NCI-H1930 (cell line): Measurements from ENCODE around the gene USP15.
"Not testable (repeated sequence)": the region's sequence is repeated elsewhere in the genome, so short reads cannot be mapped to it uniquely, and the experiment has no call there.

Experiments used
- DNase-seq, 2 experiments: peaks; one replicate each; lab custom pipeline; 2025; lab: John Stamatoyannopoulos, UW

USP15 gene

DNA sequence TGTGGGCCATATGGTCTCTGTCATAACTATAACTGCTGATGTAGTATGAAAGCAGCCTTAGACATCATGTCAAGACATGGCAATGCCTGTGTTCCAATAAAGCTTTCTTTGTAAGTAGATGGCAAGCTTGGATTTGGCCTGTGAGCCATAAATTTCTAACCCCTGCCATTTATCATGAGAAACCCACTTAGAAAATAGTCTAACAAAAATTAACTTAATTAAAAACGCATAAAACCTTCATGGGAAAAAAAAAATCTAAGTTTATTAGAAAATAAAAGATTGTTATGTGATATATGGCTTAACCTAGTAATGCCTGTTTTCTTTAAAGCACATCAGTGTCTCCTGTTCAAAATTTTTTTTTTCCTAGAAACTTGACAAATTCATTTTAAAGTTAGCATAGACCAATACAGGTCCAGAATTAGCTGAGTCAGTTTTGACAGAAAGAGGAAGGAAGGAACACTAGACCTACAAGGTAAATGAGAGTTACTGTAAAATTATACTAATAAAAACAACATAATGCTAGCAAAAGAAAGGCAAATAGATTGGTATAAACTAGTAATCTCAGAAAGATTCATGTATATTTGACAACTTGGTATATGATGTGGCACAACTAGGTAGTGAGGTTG, 68.2 kb downstream of the USP15 start:
- no peak for DNase-seq

DNA sequence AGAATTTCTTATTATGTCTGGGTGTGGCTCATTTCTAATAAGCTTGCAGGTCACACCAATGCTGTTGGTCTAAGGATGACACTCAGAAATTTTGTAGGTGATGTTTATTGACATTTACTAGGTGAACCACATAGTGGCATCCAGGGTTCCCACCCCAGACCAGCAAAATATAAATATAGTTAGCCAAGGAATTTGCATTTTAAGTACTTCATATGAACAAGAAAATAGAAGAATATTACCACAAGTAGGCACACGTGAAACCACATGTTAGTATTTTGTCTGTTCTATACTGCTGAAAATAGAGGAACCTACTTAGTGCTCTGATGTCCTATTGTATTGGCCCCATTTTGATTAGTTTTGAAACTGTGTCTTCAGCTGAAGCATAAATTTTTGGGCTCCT, 71.1 kb downstream of the USP15 start:
- no peak for DNase-seq

DNA sequence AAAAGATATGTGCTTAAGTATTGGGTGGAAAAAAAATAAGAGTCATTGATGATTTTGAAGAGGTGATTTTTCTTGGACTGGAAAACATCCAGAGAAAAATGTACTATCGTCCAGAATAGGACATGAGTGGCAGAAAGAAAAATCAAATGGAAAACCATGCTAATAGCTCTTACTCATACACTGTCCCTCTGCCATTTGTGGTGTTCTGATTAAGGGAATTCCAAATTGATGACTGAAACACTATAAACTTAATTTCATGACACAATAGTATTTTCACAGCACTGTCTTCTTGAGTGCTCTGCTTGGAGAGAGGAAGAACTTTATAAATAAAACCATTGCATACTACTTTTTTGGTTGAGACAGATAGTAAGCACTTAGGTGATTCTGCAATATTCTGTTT, 72.4 kb downstream of the USP15 start:
- no peak for DNase-seq

DNA sequence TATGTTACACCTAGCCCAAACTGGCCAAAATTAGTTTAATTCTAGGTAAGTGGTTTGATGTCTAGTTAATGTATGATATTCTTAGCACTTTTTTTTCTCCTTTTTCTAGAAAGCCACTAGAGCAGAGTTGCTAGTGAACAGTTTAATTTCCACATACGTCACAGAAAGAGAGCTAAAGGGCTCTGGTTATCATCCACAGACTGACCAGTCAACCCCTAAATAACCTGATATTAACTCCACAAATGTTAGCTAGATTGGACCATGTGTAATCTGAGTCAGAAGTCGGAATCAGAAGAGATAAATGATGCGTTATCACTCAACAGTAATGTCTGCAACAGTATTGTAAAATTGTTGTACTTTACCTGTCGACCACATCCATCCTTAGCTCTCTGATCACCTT, 74.9 kb downstream of the USP15 start:
- DNase-seq: no peak

DNA sequence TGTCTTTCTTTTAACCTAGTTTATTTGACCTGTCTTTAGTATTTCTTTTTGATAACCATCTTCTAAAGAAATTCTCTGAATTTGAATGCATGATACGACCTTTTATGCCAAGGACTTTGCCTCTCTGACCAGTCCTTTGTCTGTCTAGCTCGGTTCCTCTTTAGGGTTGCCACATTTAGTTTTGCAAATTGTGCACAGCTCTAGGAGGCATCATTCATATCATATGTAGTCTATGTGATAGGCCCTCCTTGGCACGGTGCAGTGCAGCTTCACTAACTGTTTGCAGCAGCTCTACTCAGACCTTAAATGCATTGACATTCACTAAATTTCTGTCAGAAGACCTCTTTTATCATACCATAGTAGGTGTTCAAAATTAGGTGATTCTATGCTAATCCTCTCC, 75.6 kb downstream of the USP15 start:
- no peak for DNase-seq

DNA sequence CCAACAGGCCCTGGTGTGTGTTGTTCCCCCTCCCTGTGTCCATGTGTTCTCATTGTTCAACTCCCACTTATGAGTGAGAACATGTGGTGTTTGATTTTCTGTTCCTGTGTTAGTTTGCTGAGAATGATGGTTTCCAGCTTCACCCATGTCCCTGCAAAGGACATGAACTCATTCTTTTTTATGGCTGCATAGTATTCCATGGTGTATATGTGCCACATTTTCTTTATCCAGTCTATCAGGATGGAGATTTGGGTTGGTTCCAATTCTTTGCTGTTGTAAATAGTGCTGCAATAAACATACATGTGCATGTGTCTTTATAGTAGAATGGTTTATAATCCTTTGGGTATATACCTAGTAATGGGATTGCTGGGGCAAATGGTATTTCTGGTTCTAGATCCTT, 77.4 kb downstream of the USP15 start:
- not testable (repeated sequence) for DNase-seq

DNA sequence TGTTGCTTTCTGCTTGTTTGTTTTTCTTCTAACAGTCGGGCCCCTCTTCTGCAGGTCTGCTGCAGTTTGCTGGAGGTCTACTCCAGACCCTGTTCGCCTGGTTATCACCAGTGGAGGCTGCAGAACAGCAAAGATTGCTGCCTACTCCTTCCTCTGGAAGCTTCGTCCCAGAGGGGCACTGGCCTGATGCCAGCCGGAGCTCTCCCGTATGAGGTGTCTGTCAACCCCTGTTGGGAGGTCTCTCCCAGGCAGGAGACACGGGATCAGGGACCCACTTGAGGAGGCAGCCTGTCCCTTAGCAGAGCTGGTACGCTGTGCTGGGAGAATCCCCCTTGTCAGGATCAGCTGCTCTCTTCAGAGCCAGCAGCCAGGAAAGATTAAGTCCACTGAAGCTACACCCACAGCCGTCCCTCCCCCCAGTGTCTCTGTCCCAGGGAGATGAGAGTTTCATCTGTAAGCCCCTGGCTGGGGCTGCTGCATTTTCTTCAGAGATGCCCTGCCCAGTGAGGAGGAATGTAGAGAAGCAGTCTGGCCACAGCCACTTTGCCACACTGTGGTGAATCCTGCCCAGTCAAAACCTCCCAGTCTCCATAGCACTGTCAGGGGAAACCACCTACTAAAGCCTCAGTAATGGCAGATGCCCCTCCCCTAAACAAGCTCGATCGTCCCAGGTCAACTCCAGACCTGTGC, 82.6 kb downstream of the USP15 start:
- not testable (repeated sequence) for DNase-seq

DNA sequence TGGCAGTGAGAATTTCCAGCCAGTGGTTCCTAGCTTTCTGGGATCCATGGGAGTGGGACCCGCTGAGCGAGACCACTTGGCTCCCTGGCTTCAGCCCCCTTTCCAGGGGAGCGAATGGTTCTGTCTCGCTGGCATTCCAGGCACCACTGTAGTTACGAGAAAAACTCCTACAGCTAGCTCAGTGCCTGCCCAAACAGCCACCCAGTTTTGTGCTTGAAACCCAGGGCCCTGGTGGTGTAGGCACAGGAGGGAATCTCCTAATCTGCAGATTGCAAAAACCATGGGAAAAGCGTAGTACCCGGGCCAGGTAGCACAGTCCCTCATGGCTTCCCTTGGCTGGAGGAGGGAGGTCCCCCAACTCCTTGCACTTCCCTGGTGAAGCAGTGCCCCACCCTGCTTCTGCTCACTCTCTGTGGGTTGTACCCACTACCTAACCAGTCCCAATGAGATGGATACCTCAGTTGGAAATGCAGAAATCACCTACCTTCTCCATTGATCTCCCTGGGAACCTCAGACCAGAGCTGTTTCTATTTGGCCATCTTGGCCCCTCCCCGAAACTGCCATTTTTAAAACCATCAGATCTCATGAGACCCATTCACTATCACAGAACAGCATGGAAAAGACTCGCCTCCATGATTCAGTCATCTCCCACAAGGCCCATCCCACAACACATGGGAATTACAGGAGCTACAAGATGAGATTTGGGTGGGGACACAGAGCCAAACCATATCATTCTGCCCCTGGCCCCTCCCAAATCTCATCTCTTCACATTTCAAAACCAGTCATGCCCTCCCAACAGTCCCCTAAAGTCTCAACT, 83.3 kb downstream of the USP15 start:
- DNase-seq: not testable (repeated sequence)

DNA sequence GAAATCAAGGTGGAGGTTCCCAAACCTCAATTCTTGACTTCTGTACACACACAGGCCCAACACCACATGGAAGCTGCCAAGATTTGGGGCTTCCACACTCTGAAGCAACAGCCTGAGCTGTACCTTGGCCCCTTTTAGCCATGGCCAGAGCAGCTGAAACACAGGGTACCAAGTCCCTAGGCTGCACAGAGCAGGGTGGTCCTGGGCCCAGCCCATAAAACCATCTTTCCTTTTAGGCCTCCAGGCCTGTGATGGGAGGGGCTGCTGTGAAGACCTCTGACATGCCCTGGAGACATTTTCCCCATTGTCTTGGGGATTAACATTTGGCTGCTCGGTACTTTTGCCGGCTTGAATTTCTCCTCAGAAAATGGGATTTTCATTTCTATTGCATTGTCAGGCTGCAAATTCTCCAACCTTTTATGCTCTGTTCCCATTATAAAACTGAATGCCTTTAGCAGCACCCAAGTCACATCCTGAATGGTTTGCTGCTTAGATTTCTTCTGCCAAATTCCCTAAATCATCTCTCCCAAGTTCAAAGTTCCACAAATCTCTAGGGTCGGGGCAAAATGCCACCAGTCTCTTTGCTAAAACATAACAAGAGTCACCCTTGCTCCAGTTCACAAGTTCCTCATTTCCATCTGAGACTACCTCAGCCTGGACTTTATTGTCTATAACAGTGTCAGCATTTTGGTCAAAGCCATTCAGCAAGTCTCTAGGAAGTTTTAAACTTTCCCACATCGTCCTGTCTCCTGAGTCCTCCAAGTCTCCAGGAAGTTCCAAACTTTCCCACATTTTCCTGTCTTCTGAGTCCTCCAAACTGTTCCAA, 84.7 kb downstream of the USP15 start:
- not testable (repeated sequence) for DNase-seq

DNA sequence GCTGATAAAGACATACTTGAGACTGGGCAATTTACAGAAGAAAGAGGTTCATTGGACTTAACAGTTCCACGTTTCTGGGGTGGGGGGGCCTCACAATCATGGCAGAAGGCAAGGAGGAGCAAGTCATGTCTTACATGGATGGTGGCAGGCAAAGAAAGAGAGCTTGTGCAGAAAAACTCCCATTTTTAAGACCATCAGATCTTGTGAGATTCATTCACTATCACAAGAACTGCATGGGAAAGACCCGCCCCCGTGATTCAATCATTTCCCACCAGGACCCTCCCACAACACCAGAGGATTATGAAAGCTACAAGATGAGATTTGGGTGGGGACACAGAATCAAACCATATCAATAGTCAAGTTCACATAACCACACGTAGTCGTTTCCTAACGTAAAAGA, 85.5 kb downstream of the USP15 start:
- DNase-seq: no peak

DNA sequence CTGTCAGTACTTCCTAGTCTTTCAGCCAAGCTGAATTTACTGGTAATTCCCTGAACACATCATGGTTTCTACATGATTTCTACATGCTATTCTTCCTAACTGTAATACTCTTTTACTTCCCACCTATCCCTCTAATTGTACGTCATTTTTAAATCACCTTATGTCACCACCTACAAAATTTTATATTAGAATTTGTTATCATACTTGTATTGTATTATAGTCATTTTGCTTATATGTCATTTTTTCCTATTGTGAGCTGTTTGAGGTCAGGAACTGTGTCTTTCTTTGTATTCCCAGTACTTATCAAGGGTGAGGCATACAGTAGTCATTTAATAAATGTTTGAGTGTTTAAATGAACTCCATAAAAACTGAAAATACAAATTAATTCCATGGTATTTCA, 86.6 kb downstream of the USP15 start:
- no peak for DNase-seq

DNA sequence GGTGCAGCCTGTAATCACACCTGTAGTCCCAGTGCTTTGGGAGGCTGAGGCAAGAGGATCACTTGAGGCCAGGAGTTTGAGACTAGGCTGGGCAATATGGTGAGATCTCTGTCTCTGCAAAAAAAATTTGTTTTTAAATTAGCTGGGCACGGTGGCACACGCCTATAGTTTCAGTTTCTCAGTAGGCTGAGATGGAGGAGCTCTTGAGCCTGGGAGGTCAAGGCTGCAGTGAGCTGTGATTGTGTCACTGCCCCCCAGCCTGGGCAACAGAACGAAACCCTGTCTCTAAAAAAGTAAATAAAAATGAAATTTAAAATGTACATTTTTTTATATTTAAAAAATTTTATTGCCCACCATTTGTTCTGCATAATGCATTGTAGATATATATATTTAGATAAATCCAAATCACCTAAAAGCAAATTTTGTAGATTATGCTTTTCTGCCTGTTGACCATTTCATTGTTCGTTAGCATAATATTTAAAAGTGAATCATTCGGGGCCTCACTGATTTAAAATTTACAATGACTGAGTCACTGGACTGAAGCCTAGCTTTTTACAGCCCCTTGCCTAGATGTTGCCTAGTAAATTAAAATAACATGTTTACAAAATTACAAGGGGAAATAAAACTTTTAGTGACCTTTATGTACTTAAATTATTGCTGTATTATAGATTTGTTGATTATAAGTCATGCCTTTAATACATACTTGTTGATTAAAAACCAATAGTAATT, 87.9 kb downstream of the USP15 start:
- DNase-seq: no peak

DNA sequence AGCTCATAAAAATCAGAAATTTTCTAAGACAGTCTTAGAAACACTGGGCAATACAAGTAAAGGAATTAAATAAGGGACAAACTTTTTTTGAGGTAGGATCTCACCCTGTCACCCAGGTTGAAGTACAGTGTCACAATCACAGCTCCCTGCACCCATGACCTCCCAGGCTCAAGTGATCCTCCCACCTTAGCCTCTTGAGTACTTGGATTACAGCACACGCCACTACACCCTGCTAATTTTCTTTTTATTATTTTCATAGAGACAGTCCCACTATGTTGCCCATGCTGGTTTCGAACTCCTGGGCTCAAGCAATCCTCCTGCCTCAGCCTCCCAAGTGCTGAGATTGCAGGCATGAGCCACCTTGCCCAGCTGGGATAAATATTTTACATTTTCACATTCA, 90.3 kb downstream of the USP15 start:
- no peak for DNase-seq

DNA sequence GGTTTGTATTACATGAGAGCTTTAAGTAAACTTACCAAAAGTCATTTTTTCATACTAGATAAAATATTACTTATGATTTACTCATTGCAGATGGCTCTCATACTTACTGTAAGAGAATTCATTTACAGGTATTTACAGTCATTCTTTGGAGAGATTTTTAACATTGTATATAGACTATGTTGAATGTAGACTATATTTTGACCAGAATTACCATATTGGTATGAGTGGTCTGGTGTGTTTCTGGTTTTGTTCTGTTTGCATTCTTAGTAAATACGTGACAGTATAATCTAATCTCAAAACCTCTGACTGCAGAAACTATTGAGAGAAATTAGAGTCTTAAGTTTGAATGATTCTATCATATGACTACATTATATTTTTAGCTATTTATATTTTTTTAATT, 91.1 kb downstream of the USP15 start:
- no peak for DNase-seq

DNA sequence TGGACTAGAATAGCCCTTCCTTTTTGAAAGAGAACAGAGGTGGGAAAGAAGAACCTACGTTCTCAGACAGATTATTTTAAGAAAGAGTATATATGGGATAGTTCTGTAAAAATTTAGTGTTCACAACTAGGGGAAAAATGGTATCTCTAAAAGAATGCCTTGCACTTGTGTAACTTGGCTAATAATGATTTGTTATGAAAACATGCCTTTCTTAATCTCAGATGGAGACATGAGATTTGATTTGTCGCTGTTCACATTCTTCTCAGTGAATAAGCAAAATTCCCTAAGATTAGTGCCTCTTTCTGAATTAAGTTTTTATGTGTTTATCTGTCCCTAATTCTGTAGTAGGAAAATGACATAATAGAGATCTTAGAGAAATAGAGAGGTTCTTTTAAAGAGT, 100.8 kb downstream of the USP15 start:
- no peak for DNase-seq

DNA sequence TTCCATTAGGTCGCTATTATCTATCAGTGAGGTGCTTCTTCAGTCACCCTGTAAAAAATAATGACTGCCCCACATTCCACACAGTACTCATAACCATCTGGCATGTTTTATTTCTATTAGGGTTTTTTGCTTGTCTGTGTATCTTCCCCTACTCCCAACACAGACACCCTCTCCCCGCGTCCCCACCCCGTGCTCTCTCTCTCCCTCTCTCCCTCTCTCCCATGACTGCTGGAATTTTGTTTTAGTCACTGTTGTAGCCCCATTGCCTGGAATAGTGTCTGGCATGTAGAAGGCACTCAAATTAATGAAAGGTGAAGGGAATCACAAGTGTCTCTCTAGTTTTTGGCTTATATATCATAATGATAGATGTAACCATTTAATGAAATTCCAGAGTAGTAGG, 103.3 kb downstream of the USP15 start:
- DNase-seq: no peak

DNA sequence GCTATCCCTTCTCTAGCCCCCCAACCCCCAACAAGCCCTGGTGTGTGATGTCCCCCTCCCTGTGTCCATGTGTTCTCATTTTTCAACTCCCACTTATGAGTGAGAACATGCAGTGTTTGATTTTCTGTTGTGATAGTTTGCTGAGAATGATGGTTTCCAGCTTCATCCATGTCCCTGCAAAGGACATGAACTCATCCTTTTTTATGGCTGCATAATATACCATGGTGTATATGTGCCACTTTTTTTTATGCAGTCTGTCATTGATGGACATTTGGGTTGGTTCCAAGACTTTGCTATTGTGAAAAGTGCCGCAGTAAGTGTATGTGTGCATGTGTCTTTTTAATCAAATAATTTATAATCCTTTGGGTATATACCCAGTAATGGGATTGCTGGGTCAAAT, 104.5 kb downstream of the USP15 start:
- not testable (repeated sequence) for DNase-seq

DNA sequence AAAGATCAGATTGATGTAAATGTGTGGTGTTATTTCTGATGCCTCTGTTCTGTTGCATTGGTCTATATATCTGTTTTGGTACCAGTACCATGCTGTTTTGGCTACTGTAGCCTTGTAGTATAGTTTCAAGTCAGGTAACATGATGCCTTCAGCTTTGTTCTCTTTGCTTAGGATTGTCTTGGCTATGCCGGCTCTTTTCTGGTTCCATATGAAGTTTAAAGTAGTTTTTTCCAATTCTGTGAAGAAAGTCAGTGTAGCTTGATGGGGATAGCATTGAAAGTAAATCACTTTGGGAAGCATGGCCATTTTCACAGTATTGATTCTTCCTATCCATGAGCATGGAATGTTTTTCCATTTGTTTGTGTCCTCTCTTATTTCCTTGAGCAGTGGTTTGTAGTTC, 105.6 kb downstream of the USP15 start:
- DNase-seq: not testable (repeated sequence)

DNA sequence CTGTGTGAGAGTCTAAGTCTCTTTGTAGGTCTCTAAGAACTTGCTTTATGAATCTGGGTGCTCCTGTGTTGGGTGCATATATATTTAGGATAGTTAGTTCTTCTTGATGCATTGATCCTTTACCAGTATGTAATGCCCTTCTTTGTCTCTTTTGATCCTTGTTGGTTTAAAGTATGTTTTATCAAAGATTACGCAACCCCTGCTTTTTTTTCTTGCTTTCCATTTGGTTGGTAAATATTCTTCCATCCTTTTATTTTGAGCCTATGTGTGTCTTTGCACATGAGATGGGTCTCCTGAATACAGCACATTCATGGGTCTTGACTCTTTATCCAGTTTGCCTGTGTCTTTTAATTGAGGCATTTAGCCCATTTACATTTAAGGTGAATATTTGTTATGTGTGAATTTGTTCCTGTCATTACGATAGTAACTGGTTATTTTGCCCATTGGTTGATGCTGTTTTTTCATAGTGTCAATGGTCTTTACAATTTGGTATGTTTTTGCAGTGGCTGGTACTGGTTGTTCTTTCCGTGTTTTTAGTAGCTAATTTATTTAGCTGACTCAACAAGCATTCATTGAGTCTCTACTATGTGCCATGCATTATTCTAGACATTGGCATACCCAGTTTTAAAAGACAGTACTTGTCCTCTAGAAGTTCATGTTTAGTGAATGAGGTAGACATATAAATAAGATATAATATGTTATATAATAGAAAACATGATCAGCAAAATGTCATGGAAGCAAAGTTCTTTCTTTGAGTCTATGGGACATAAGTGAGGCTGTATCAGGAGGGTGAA, 108.4 kb downstream of the USP15 start:
- DNase-seq: not testable (repeated sequence)

DNA sequence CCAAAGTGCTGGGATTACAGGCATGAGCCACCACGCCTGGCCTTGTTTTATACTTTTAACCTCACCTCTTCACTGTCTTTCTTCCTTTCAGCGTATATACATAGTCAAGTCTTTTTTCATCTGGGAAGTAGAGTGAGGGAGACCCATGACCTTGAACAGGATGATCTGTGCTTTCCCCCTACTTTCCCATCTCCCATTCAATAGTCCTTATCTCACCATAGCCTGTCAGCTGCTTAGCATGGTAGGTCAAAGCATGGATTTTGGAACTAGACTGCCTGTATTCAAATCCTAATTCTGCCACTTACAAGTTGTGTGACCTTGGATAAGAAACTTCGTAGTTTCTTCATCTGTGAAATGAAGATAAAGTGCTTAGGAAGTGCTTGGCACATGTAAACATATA, 110.0 kb downstream of the USP15 start:
- no peak for DNase-seq

DNA sequence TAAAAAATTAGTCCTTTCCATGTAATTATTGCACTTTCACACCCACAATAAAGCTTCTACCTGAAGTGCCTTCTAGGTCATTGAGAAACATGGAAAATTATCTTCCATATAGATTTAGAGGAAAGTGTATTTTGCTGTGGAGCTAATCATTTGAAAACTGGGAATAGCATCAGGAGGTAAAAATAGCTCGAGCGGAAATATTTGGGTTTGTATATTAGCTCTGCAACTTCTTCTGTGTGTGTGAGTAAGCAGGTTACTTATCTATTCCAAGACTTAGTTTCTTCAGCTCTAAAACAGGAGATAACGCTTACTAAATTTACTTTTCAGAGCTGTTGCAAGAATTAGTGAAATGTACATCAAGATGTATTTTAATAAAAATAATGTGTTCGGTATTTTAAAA, 111.5 kb downstream of the USP15 start:
- DNase-seq: no peak
